IMR-90 (cell line): ENCODE measurements around the gene RGS16. TPM values are rescaled to one million over a fixed set of nuclear protein-coding genes. Genes with fewer than 3 reads are reported as not detected.

ENCODE experiments used
- ATAC-seq: fragments of 200-7000 bp; cut with Tn5 transposase; 2 replicates; pipeline ENCODE4 v1.9.1; 2020; ENCODE audit warnings: low read depth, mild to moderate bottlenecking, moderate library complexity
- BruUV-seq: library from RNA; stranded (reverse); fragments of 400-500 nt; replicated peaks from 2 replicates; lab custom pipeline; 2021; lab: Mats Ljungman, UMichigan
- CTCF ChIA-PET: fragments of 300-600 bp; formaldehyde crosslinking; extraction: SDS; loops from one replicate; lab custom pipeline; 2021; ENCODE audit warnings: antibody characterized with exemption; lab: Yijun Ruan, JAX
- POLR2A ChIA-PET: fragments of 300-600 bp; sonication (Branson Sonifier 250); formaldehyde crosslinking; loops from one replicate; lab custom pipeline; 2022; ENCODE audit warnings: antibody characterized with exemption; ENCODE audit not compliant: unreplicated experiment; lab: Charles Lee
- DNase-seq: peaks from one replicate; pipeline ENCODE4 v3.0.0; 2013
- H2AFZ ChIP-seq: replicated peaks from 2 replicates; pipeline ENCODE3; 2013; ENCODE audit warnings: low read length, mild to moderate bottlenecking; ENCODE audit not compliant: poor library complexity
- H2AK5ac ChIP-seq: 2 replicates; pipeline ENCODE4 v1.6.1; 2013; ENCODE audit warnings: low read depth, low read length, inconsistent platforms
- H2AK9ac ChIP-seq: replicated peaks from 2 replicates; pipeline ENCODE3; 2013; ENCODE audit warnings: mild to moderate bottlenecking, low read depth, low read length, moderate library complexity; ENCODE audit not compliant: poor library complexity
- H2BK120ac ChIP-seq: 2 replicates; pipeline ENCODE4 v1.6.1; 2013; ENCODE audit warnings: low read depth, low read length, inconsistent platforms
- H2BK15ac ChIP-seq: 3 replicates; pipeline ENCODE4 v1.6.1; 2013; ENCODE audit warnings: low read depth, low read length, inconsistent platforms
- H2BK20ac ChIP-seq: 2 replicates; pipeline ENCODE4 v1.6.1; 2013; ENCODE audit warnings: low read depth, mild to moderate bottlenecking, inconsistent platforms, low read length, moderate library complexity
- H2BK5ac ChIP-seq: 2 replicates; pipeline ENCODE4 v1.6.1; 2013; ENCODE audit warnings: mild to moderate bottlenecking, low read depth, low read length, inconsistent platforms; ENCODE audit not compliant: poor library complexity, severe bottlenecking
- H3K14ac ChIP-seq: replicated peaks from 2 replicates; pipeline ENCODE4 v1.6.1; 2013; ENCODE audit warnings: low read depth, low read length, inconsistent platforms
- H3K18ac ChIP-seq: 2 replicates; pipeline ENCODE4 v1.6.1; 2013; ENCODE audit warnings: low read depth, low read length, control low read depth
- H3K23ac ChIP-seq: 2 replicates; pipeline ENCODE4 v1.6.1; 2013; ENCODE audit warnings: low read depth, low read length, inconsistent platforms
- H3K27ac ChIP-seq: 2 replicates; pipeline ENCODE4 v1.5.1; 2013; ENCODE audit warnings: mild to moderate bottlenecking, control low read depth, low read length; ENCODE audit not compliant: insufficient read depth
- H3K27me3 ChIP-seq: 2 replicates; pipeline ENCODE4 v1.6.1; 2013; ENCODE audit warnings: low read length; ENCODE audit not compliant: control insufficient read depth, insufficient read depth
- H3K36me3 ChIP-seq: 2 replicates; pipeline ENCODE4 v1.6.1; 2013; ENCODE audit warnings: low read length, mixed read lengths; ENCODE audit not compliant: control insufficient read depth, insufficient read depth
- H3K4ac ChIP-seq: 2 replicates; pipeline ENCODE4 v1.6.1; 2013; ENCODE audit warnings: low read depth, low read length, inconsistent platforms
- H3K4me1 ChIP-seq: 2 replicates; pipeline ENCODE4 v1.6.1; 2013; ENCODE audit warnings: low read length, mixed read lengths; ENCODE audit not compliant: control insufficient read depth, insufficient read depth
- H3K4me2 ChIP-seq: 2 replicates; pipeline ENCODE4 v1.6.1; 2013; ENCODE audit warnings: low read depth, mild to moderate bottlenecking, control low read depth, low read length, moderate library complexity
- H3K4me3 ChIP-seq: 2 replicates; pipeline ENCODE4 v1.5.1; 2013; ENCODE audit warnings: low read depth, mild to moderate bottlenecking, control low read depth, low read length, moderate library complexity; ENCODE audit not compliant: insufficient read depth
- H3K56ac ChIP-seq: 2 replicates; pipeline ENCODE4 v1.6.1; 2013; ENCODE audit warnings: low read length, inconsistent platforms; ENCODE audit not compliant: insufficient read depth; ENCODE audit errors: extremely low read depth
- H3K79me1 ChIP-seq, 2 experiments: 2 replicates each; pipeline ENCODE4 v1.6.1; 2013; ENCODE audit warnings: low read length in 2 of 2, inconsistent platforms in 1 of 2, low read depth in 1 of 2
- H3K9ac ChIP-seq: 2 replicates; pipeline ENCODE4 v1.6.1; 2013; ENCODE audit warnings: low read depth, low read length, control low read depth
- H3K9me1 ChIP-seq: 2 replicates; pipeline ENCODE4 v1.6.1; 2013; ENCODE audit warnings: low read length, inconsistent platforms; ENCODE audit not compliant: insufficient read depth
- H3K9me3 ChIP-seq: 2 replicates; pipeline ENCODE4 v1.6.1; 2013; ENCODE audit warnings: low read length; ENCODE audit not compliant: control insufficient read depth, insufficient read depth
- H4K20me1 ChIP-seq: 2 replicates; pipeline ENCODE4 v1.6.1; 2013; ENCODE audit warnings: low read length, inconsistent platforms; ENCODE audit not compliant: insufficient read depth
- H4K5ac ChIP-seq: 2 replicates; pipeline ENCODE4 v1.6.1; 2013; ENCODE audit warnings: mild to moderate bottlenecking, low read depth, low read length, control low read depth
- H4K8ac ChIP-seq, 2 experiments: 2 replicates each; pipeline ENCODE4 v1.6.1; 2013; ENCODE audit warnings: low read depth in 2 of 2, low read length in 2 of 2, control low read depth in 1 of 2, inconsistent platforms in 1 of 2
- H4K91ac ChIP-seq: 2 replicates; pipeline ENCODE4 v1.6.1; 2013; ENCODE audit warnings: low read depth, low read length, inconsistent platforms; ENCODE audit not compliant: insufficient read depth
- BHLHE40 ChIP-seq: fragments of 150-350 bp; IDR thresholded peaks from 2 replicates; pipeline ENCODE4 v1.6.1; 2016; ENCODE audit warnings: mild to moderate bottlenecking, low read depth, low read length
- CHD1 ChIP-seq: IDR thresholded peaks from 2 replicates; pipeline ENCODE4 v1.6.1; 2012; ENCODE audit warnings: low read depth, low read length, improper control_type of control experiment
- CTCF ChIP-seq: conservative IDR thresholded peaks from 2 replicates; pipeline ENCODE4 v1.5.1; 2012; ENCODE audit warnings: mild to moderate bottlenecking, low read depth, low read length, improper control_type of control experiment
- ELK1 ChIP-seq: fragments of 150-350 bp; IDR thresholded peaks from 2 replicates; pipeline ENCODE4 v1.6.1; 2016; ENCODE audit warnings: low read depth, mild to moderate bottlenecking, low read length, moderate library complexity, borderline replicate concordance
- FOS ChIP-seq: fragments of 150-350 bp; IDR thresholded peaks from 2 replicates; pipeline ENCODE4 v1.6.1; 2016; ENCODE audit warnings: low read depth, low read length
- MAFK ChIP-seq: IDR thresholded peaks from 2 replicates; pipeline ENCODE4 v1.6.1; 2012; ENCODE audit warnings: low read depth, low read length, improper control_type of control experiment
- MAZ ChIP-seq: IDR thresholded peaks from 2 replicates; pipeline ENCODE4 v1.6.1; 2012; ENCODE audit warnings: low read depth, mild to moderate bottlenecking, low read length, improper control_type of control experiment, moderate library complexity, borderline replicate concordance
- MXI1 ChIP-seq: IDR thresholded peaks from 2 replicates; pipeline ENCODE4 v1.6.1; 2012; ENCODE audit warnings: low read depth, mild to moderate bottlenecking, low read length, moderate library complexity, borderline replicate concordance
- NFE2L2 ChIP-seq: fragments of 150-350 bp; IDR thresholded peaks from 2 replicates; pipeline ENCODE4 v1.6.1; 2016; ENCODE audit warnings: low read depth, mild to moderate bottlenecking, low read length
- POLR2A ChIP-seq: IDR thresholded peaks from 2 replicates; pipeline ENCODE4 v1.6.1; 2012; ENCODE audit warnings: mild to moderate bottlenecking, low read depth, low read length
- RAD21 ChIP-seq: IDR thresholded peaks from 2 replicates; pipeline ENCODE4 v1.6.1; 2012; ENCODE audit warnings: low read length, improper control_type of control experiment
- RCOR1 ChIP-seq: IDR thresholded peaks from 2 replicates; pipeline ENCODE4 v1.6.1; 2012; ENCODE audit warnings: mild to moderate bottlenecking, low read length, improper control_type of control experiment; ENCODE audit not compliant: insufficient replicate concordance
- RFX5 ChIP-seq: IDR thresholded peaks from 2 replicates; pipeline ENCODE4 v1.8.0; 2012; ENCODE audit warnings: low read depth, mild to moderate bottlenecking, low read length, moderate library complexity
- USF2 ChIP-seq: fragments of 150-350 bp; IDR thresholded peaks from 2 replicates; pipeline ENCODE4 v1.6.1; 2017; ENCODE audit warnings: mild to moderate bottlenecking, antibody characterized with exemption, low read length, low read depth
- WGBS, 2 experiments: methylation state at CpG; one replicate each; pipeline versions ENCODE4 v1.1.5 to v1.1.7; 2013; ENCODE audit warnings: missing lambda C conversion rate in 2 of 2; ENCODE audit not compliant: insufficient read length in 1 of 2; ENCODE audit errors: extremely low coverage in 2 of 2; 5-methylcytosine and 5-hydroxymethylcytosine counted together
- dilution Hi-C: fragments of 300-500 bp; cut with HindIII; formaldehyde crosslinking; loops from one replicate; pipeline ENCODE4 v1.14.3; 2018; ENCODE audit warnings: low sequenced_read_pairs; ENCODE audit not compliant: unreplicated experiment
- in situ Hi-C: fragments of 300-500 bp; cut with MboI; formaldehyde crosslinking; loops from 3 replicates; pipeline ENCODE4 v1.14.3; 2019; ENCODE audit warnings: low sequenced_read_pairs, inconsistent platforms, mixed read lengths
- intact Hi-C: fragments of 100-400 bp; cut with micrococcal nuclease; formaldehyde crosslinking; loops from 2 replicates; pipeline ENCODE4 v1.10.0; 2022
- polyA plus RNA-seq, 3 experiments: library from polyadenylated mRNA; depleted of rRNA; stranded (reverse); fragments of >200 nt; gene quantifications; 2 replicates each; pipeline ENCODE4 v1.2.3, GENCODE V29; 2012; ENCODE audit warnings: low replicate concordance in 1 of 3
- total RNA-seq: library from RNA; depleted of rRNA; stranded (reverse); fragments of >200 nt; gene quantifications from 2 replicates; pipeline ENCODE4 v1.2.3, GENCODE V29; 2012

RGS16 gene
- total and polyA plus RNA-seq, 2 of the 4 experiments (the other 2 are of a cell fraction): 0.15 to 0.18 TPM

- no peak overlapping the region for H2BK15ac ChIP-seq
- ChIA-PET CTCF (interaction anchor here (1.0 kb wide), 1 partner anchor 12 kb away, joined by 6 read pairs; no protein-coding TSS in a partner anchor), POLR2A (no interaction called here)
- no peak overlapping the region for H3K56ac ChIP-seq
- H3K14ac ChIP-seq: no peak overlapping the region
- no peaks in the 10 kb centered on the region for H3K4me1 ChIP-seq
- H3K27ac ChIP-seq: no peak overlapping the region
- dilution Hi-C loops (no loop called here), in situ Hi-C loops (no loop called here), intact Hi-C loops (no loop called here)
- no peak overlapping the region for H3K4me3 ChIP-seq
- H3K27me3 ChIP-seq: peaks cover 5% of the 10 kb centered on the region
- no CpG with 5 or more reads among the region's 1 CpG for WGBS, 2 experiments
- BruUV-seq: no TSS peak
- no peak overlapping the region for H3K18ac ChIP-seq
- H3K9me1 ChIP-seq: no peaks in the 10 kb centered on the region
- no peak overlapping the region for H3K4me2 ChIP-seq
- no peak overlapping the region for H3K9ac ChIP-seq
- no peak overlapping the region for H2BK5ac ChIP-seq
- TF ChIP-seq USF2 (no peak), MAFK (no peak), RFX5 (no peak), FOS (no peak), MAZ (no peak), POLR2A (no peak), CHD1 (no peak), CTCF (no peak), ELK1 (no peak), RAD21 (no peak), NFE2L2 (no peak), BHLHE40 (no peak), RCOR1 (no peak), MXI1 (no peak)
- no peak overlapping the region for H2AK9ac ChIP-seq
- H2AK5ac ChIP-seq: no peak overlapping the region
- H3K23ac ChIP-seq: no peak overlapping the region
- no peak overlapping the region for H3K4ac ChIP-seq
- H4K91ac ChIP-seq: no peak overlapping the region
- no peak for DNase-seq
- H3K36me3 ChIP-seq: no peaks in the 10 kb centered on the region
- peaks cover 5% of the 10 kb centered on the region; the same call in 1 of the 2 replicates for H3K9me3 ChIP-seq
- H4K5ac ChIP-seq: no peak overlapping the region
- H3K79me1 ChIP-seq: no peaks in the 10 kb centered on the region
- no peak overlapping the region for H2BK120ac ChIP-seq
- no peaks in the 10 kb centered on the region for H4K20me1 ChIP-seq
- H2AFZ ChIP-seq: no peak overlapping the region
- no peak overlapping the region for H4K8ac ChIP-seq
- ATAC-seq: no peak
- no peak overlapping the region for H2BK20ac ChIP-seq
Measured at GRCh38 chr1:182555493-182555892, 48.7 kb downstream of the RGS16 start.
